Keratinocyte (primary cell): ENCODE measurements around the gene NR1H2.

Source experiments
- CTCF ChIP-seq, 3 experiments: IDR thresholded peaks in 1 of 3; conservative IDR thresholded peaks in 1 of 3; optimal IDR thresholded peaks in 1 of 3; 2 replicates in 2 of 3; 3 replicates in 1 of 3; pipeline versions ENCODE3 to v1.5.1; 2011; ENCODE audit warnings: low read length in 3 of 3, mild to moderate bottlenecking in 3 of 3, moderate library complexity in 2 of 3, control low read depth in 1 of 3, inconsistent platforms in 1 of 3; ENCODE audit not compliant: insufficient read depth in 2 of 3; ENCODE audit errors: extremely low read depth in 1 of 3
- EZH2 ChIP-seq: IDR thresholded peaks from one replicate; pipeline ENCODE4 v1.6.1; 2012; ENCODE audit warnings: inconsistent platforms, mild to moderate bottlenecking, low read length, moderate library complexity

- TF ChIP-seq CTCF (optimal IDR thresholded peaks at IDR 0.05 in 1 of 3, IDR thresholded peaks at IDR 0.05 in 1 of 3, conservative IDR thresholded peaks at IDR 0.05 in 1 of 3; ENCODE audit: extremely low read depth in 1 of 3, insufficient read depth in 2 of 3, low read length in 3 of 3) (no peak), EZH2 (no peak)
Observed at GRCh38 chr19:50425581-50425980, 49.3 kb downstream of the NR1H2 start.
